SK-N-MC (cell line): ENCODE measurements around the gene GDPD4.

Experiments
- DNase-seq: peaks from one replicate; pipeline ENCODE4 v3.0.0-alpha.2; 2011; ENCODE audit warnings: low read depth, low spot score
- H3K27ac ChIP-seq: fragments of 200-600 bp; sonication (generic); 2 replicates; pipeline ENCODE4 v1.5.1; 2016; ENCODE audit warnings: mixed run types
- H3K36me3 ChIP-seq: fragments of 200-600 bp; sonication (generic); 2 replicates; pipeline ENCODE4 v1.6.1; 2017; ENCODE audit warnings: antibody characterized with exemption, low read length, mixed read lengths; ENCODE audit not compliant: insufficient read depth
- H3K4me3 ChIP-seq: fragments of 200-600 bp; sonication (generic); 2 replicates; pipeline ENCODE4 v1.5.1; 2016
- H3K9ac ChIP-seq: fragments of 200-600 bp; sonication (generic); 2 replicates; pipeline ENCODE4 v1.8.0; 2017; ENCODE audit warnings: mixed run types, mixed read lengths; ENCODE audit not compliant: insufficient read length
- H3K9me3 ChIP-seq: fragments of 200-600 bp; sonication (generic); 2 replicates; pipeline ENCODE4 v1.6.1; 2017; ENCODE audit warnings: low read depth, mild to moderate bottlenecking, antibody characterized with exemption, low read length, moderate library complexity, mixed read lengths
- EZH2 ChIP-seq: fragments of 200-600 bp; sonication (generic); IDR thresholded peaks from one replicate; pipeline ENCODE4 v1.6.1; 2017; ENCODE audit warnings: antibody characterized with exemption
- FOXP2 ChIP-seq: optimal IDR thresholded peaks from 2 replicates; pipeline ENCODE3; 2011; ENCODE audit warnings: mild to moderate bottlenecking, moderate library complexity; ENCODE audit not compliant: insufficient read depth; ENCODE audit errors: extremely low read length, control extremely low read depth
- POLR2AphosphoS5 ChIP-seq: IDR thresholded peaks from 2 replicates; pipeline ENCODE4 v1.6.1; 2012; ENCODE audit warnings: mild to moderate bottlenecking, low read depth, low read length, borderline replicate concordance

GDPD4 gene

DNA sequence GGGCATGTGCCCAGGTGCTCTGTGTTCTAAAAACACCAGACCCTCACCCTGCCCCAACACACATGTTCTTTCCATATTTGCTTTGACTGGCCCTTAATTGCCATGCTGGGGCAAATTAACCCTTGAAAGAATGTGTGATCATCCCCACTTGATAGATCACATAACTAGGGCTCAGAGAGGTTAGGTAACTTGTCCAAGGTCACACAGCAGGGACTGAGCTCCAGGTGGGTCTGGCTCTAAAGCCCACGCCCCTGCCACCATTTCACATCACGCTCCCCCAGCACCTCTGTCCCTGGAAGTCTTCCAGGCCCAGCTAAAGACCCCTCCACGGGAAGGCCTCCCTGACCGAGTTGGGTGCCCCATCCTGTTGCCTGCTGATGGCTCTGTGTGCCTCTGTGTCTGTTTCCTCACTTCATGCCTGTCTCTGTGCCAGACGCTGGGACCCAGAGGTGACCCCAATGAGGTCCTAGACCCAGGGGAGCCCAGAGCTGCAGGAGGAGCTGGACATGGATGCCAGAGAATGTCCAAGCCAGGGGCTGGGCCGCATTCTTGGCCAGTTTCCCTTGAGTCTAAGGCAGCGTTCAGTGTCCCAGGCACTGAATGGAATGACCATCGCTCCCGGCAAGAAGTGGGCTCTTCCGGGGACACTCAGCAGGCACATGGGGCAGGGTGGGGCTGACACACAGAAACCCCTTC, 93.7 kb downstream of the GDPD4 start:
- TF ChIP-seq POLR2AphosphoS5 (no peak), EZH2 (no peak), FOXP2 (no peak)
- Histone ChIP-seq H3K4me3 (no peak overlapping the region), H3K9me3 (no peaks in the 10 kb centered on the region), H3K36me3 (no peaks in the 10 kb centered on the region), H3K27ac (no peak overlapping the region), H3K9ac (no peak overlapping the region)
- no peak for DNase-seq

DNA sequence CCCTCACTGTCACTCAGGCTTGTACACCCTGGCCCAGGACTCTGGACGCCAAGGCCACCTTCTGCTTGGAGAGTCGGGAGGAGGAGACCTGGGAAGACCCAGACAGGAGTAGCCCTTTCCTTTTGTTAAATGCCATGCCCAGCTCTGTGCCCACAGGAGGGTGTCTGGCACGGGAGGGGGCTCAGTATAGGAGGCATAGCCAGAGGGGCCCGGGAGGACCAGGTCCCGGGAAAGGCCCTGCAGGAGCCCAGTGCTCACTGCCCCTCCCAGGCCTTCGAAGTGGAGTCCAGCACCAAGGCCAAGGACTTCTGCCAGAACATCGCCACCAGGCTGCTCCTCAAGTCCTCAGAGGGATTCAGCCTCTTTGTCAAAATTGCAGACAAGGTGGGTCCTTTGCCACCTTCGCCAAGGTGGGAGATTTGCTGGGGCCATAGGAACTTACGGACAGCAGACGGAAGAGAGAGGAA, 94.4 kb downstream of the GDPD4 start:
- no peak for TF ChIP-seq FOXP2
- TF ChIP-seq EZH2: no peak
- no peak for TF ChIP-seq POLR2AphosphoS5
- no peak for DNase-seq
- Histone ChIP-seq H3K4me3 (no peak overlapping the region), H3K9ac (no peak overlapping the region), H3K9me3 (no peaks in the 10 kb centered on the region), H3K27ac (no peak overlapping the region), H3K36me3 (no peaks in the 10 kb centered on the region)

DNA sequence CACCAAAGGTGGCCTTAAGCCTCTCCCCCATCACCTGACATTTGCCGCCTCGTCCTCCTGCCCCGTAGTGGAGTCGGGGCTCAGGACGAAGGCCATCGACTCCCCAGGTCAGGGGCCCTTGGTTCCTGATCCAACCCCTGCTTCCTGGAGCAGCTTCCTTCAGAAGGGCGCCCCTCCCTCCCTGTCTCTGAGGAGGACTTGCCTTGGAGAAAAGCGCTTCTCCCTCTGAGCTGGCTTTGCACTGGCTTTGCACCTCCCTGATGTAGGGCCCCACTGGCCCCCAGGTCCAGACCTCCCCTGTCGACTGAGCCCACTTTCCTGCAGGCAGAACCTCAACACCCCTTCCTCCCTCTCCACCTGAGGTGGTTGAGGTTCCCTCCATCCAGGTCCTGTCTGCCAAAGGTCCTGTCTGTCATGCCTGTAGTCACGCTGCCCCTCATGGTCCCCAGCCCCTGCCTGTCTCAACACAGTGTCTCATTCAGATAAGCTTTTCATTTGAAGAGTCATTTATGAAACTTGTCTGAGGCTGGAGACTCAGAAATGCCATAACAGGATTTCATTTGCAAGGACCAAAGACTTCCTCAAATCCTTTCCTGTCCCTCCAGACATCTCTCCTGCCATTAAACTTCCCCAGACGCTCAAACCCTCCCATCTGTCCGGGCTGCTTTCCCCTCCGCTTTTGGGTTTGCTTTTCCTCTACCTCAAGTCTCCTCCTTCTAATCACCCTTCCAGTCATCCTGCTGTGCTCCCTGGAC, 95.0 kb downstream of the GDPD4 start:
- Histone ChIP-seq H3K27ac (no peak overlapping the region), H3K4me3 (no peak overlapping the region), H3K9ac (no peak overlapping the region), H3K36me3 (no peaks in the 10 kb centered on the region), H3K9me3 (no peaks in the 10 kb centered on the region)
- TF ChIP-seq EZH2 (no peak), FOXP2 (no peak), POLR2AphosphoS5 (no peak)
- no peak for DNase-seq

DNA sequence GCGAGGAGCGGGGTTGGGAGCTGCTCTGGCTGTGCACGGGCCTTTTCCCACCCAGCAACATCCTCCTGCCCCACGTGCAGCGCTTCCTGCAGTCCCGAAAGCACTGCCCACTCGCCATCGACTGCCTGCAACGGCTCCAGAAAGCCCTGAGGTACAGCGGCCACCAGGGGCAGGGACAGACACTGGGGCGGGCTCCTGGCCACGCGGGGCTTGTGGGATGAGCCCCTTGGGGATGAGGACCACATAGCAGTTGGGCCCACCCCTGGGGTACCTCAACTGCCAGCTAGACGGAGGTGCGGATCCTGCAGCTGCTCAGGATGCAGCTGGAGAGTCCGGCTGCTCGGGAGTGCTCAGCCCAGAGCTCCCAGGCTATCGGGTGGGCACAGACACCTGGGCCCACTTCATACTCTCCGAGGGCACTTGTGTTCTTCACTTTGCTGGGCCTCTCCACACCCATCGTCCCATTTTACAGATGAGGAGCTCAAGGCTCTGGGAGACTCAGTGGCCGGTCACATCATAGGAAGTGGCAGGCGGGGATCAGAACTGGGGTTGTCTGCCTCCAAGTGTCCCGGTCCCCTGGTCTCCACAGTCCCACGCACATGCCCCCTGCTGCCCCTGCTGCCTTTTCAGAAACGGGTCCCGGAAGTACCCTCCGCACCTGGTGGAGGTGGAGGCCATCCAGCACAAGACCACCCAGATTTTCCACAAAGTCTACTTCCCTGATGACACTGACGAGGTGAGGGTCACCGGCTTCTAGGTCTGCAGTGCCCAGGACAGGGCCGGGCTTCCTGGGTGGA, 95.8 kb downstream of the GDPD4 start:
- H3K9me3 ChIP-seq: no peaks in the 10 kb centered on the region
- H3K36me3 ChIP-seq: no peaks in the 10 kb centered on the region
- H3K27ac ChIP-seq: no peak overlapping the region
- DNase-seq: no peak
- TF ChIP-seq POLR2AphosphoS5: no peak
- no peak for TF ChIP-seq EZH2
- TF ChIP-seq FOXP2: no peak
- no peak overlapping the region for H3K9ac ChIP-seq
- no peak overlapping the region for H3K4me3 ChIP-seq

DNA sequence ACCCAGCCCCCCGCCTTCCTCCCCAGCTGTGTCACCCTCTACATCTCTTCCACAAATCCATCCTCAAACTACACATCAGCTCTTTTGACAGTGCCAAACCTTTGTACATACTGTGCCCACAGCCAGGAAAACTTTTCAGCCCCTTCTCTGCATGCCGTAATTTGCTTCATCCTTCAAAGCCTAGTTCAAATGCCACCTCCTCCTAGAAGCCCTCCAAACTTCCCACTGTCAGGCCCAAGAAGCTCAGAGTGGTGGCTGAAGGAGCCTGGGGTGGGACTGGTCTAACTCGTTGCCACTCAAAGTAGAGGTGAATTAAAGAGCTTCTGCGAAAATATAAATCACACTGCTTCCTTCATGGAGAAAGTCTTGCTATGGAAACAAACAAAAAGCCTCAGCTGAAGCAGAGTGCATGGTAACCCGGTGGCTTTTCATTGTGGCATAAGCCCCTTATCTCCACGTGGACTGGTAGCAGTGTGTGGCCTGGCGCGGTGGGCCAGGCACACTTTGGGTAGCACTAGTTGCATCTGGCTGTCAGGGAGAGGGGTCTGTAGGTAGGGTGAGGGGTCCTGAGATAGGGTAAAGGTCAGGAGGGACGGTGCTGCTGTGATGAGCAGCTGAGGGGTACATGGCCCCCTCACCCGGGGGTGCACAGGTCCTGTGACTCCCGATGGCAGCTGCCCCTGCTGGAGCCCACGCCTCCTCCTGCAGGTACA, 96.6 kb downstream of the GDPD4 start:
- Histone ChIP-seq H3K27ac (no peak overlapping the region), H3K36me3 (no peaks in the 10 kb centered on the region), H3K9ac (no peak overlapping the region), H3K4me3 (no peak overlapping the region), H3K9me3 (no peaks in the 10 kb centered on the region)
- TF ChIP-seq POLR2AphosphoS5: no peak
- TF ChIP-seq FOXP2: no peak
- TF ChIP-seq EZH2: no peak
- DNase-seq: no peak

DNA sequence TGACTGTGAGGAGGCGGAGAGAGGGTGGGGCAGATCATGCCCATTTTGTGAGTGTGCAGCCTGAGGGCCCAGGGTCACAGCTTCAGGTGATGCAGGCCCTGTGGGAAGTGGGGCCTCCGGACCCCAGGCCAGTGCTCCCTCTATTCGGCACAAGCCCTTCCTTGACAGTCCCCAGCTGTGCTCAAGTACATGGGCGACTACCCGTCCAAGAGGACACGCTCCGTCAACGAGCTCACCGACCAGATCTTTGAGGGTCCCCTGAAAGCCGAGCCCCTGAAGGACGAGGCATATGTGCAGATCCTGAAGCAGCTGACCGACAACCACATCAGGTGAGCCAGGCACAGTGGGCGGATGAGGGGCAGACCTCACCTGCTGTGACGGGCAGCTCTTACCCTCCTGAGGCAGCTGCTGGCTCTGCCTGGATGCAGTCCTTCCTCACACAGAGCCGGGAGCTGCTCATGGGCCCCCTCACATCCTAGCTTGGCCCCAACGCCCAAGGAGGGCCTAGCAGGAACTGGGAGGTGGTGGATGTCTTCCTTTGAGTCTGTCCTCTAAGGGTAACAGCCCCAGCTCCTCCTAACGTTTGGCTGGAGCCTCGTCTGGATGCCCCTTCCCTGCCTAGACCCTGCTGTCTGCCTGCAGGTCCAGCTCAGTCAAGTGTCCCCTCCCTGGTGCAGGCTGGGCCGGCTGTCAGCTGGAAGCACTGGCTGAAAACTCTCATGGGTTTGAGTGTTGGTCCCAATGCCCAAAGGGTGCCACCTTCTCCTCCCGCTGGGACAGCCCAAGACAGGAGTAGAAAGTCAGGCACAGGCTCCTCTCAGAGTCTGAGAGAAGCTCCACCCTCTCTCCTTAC, 97.4 kb downstream of the GDPD4 start:
- no peak overlapping the region for H3K27ac ChIP-seq
- TF ChIP-seq FOXP2 (no peak), EZH2 (no peak), POLR2AphosphoS5 (no peak)
- H3K9me3 ChIP-seq: no peaks in the 10 kb centered on the region
- H3K9ac ChIP-seq: no peak overlapping the region
- H3K4me3 ChIP-seq: no peak overlapping the region
- DNase-seq: no peak
- H3K36me3 ChIP-seq: no peaks in the 10 kb centered on the region
